ENCODE measurements around the gene ZFP36. TPM values are rescaled to one million over a fixed set of nuclear protein-coding genes. Genes with fewer than 3 reads are reported as not detected.

ZFP36 gene
- total and polyA plus RNA-seq, 4 donors: 41.2 to 655 (median 172) TPM

DNA sequence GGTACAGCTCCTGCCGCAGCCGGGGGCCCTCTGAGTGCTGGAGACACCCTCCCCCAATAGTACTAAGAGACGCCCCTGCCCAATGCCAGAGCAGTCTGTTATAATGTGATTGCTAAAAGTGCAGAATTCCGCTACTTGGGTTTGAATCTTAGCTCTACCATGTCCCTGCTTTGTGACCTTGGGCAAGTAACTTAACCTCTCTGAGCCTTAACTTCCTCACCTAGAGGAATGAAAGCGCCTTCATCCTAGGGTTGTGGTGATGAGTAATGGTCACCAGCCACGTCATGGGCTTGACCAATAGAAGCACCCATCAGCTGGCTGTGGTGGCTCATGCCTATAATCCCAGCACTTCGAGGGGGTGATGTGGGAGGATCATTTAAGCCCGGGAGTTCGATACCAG is 12.4 kb downstream of the ZFP36 start:
- ATAC-seq (ENCODE audit: insufficient read depth, low FRiP score) (no peak), DNase-seq (no peak)
- Histone ChIP-seq H3K9me3 (ENCODE audit: control insufficient read depth in 4 of 4, insufficient read depth in 3 of 4, low read length in 3 of 4) (no peaks in the 10 kb centered on the region), H3K4me1 (ENCODE audit: control insufficient read depth in 5 of 5, insufficient read depth in 5 of 5, low read length in 5 of 5) (peaks cover 0 to 24% (median 9%) of the 10 kb centered on the region in 5 donors), H3K27ac (ENCODE audit: low read depth in 1 of 2, low read length in 1 of 2) (no peak overlapping the region), H3K27me3 (ENCODE audit: control insufficient read depth in 3 of 3, insufficient read depth in 3 of 3, low read length in 2 of 3) (no peaks in the 10 kb centered on the region), H3K4me3 (no peak overlapping the region), H3K9ac (ENCODE audit: insufficient read depth in 1 of 2, low read length in 2 of 2) (no peak overlapping the region), H3K36me3 (ENCODE audit: control insufficient read depth in 4 of 4, insufficient read depth in 4 of 4, low read length in 4 of 4) (peaks cover 4 to 42% (median 32%) of the 10 kb centered on the region in 4 donors)
- TF ChIP-seq, protein P1, sequence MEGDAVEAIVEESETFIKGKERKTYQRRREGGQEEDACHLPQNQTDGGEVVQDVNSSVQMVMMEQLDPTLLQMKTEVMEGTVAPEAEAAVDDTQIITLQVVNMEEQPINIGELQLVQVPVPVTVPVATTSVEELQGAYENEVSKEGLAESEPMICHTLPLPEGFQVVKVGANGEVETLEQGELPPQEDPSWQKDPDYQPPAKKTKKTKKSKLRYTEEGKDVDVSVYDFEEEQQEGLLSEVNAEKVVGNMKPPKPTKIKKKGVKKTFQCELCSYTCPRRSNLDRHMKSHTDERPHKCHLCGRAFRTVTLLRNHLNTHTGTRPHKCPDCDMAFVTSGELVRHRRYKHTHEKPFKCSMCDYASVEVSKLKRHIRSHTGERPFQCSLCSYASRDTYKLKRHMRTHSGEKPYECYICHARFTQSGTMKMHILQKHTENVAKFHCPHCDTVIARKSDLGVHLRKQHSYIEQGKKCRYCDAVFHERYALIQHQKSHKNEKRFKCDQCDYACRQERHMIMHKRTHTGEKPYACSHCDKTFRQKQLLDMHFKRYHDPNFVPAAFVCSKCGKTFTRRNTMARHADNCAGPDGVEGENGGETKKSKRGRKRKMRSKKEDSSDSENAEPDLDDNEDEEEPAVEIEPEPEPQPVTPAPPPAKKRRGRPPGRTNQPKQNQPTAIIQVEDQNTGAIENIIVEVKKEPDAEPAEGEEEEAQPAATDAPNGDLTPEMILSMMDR (IDR thresholded peaks at IDR 0.05; ENCODE audit: control extremely low read depth, extremely low read depth): no peak
- 79 to 86% methylated on average over 9 of the region's 9 CpGs for WGBS, 2 donors

GRCh38 chr19:39420769-39421168 is 14.1 kb downstream of the ZFP36 start:
- H3K36me3 ChIP-seq (ENCODE audit: control insufficient read depth in 4 of 4, insufficient read depth in 4 of 4, low read length in 4 of 4): peaks cover 4 to 39% (median 35%) of the 10 kb centered on the region in 4 donors
- H3K4me3 ChIP-seq: no peak overlapping the region
- TF ChIP-seq, protein P1 (IDR thresholded peaks at IDR 0.05; ENCODE audit: control extremely low read depth, extremely low read depth): no peak
- no peak for DNase-seq
- H3K9me3 ChIP-seq (ENCODE audit: control insufficient read depth in 4 of 4, insufficient read depth in 3 of 4, low read length in 3 of 4): no peaks in the 10 kb centered on the region
- no peak overlapping the region for H3K27ac ChIP-seq (ENCODE audit: low read depth in 1 of 2, low read length in 1 of 2)
- WGBS, 2 donors: 92 to 95% methylated on average over 14 to 15 of the region's 15 CpGs
- H3K9ac ChIP-seq (ENCODE audit: insufficient read depth in 1 of 2, low read length in 2 of 2): no peak overlapping the region
- H3K4me1 ChIP-seq (ENCODE audit: control insufficient read depth in 5 of 5, insufficient read depth in 5 of 5, low read length in 5 of 5): peaks cover 0 to 7% (median 0%) of the 10 kb centered on the region in 5 donors
- ATAC-seq (ENCODE audit: insufficient read depth, low FRiP score): no peak
- H3K27me3 ChIP-seq (ENCODE audit: control insufficient read depth in 3 of 3, insufficient read depth in 3 of 3, low read length in 2 of 3): no peaks in the 10 kb centered on the region

GRCh38 chr19:39422020-39422419 is 15.4 kb downstream of the ZFP36 start:
- Histone ChIP-seq H3K27me3 (ENCODE audit: control insufficient read depth in 3 of 3, insufficient read depth in 3 of 3, low read length in 2 of 3) (no peaks in the 10 kb centered on the region), H3K36me3 (ENCODE audit: control insufficient read depth in 4 of 4, insufficient read depth in 4 of 4, low read length in 4 of 4) (peaks cover 4 to 35% (median 31%) of the 10 kb centered on the region in 4 donors), H3K9ac (ENCODE audit: insufficient read depth in 1 of 2, low read length in 2 of 2) (no peak overlapping the region), H3K4me3 (no peak overlapping the region), H3K9me3 (ENCODE audit: control insufficient read depth in 4 of 4, insufficient read depth in 3 of 4, low read length in 3 of 4) (no peaks in the 10 kb centered on the region), H3K27ac (ENCODE audit: low read depth in 1 of 2, low read length in 1 of 2) (no peak overlapping the region), H3K4me1 (ENCODE audit: control insufficient read depth in 5 of 5, insufficient read depth in 5 of 5, low read length in 5 of 5) (no peaks in the 10 kb centered on the region)
- DNase-seq (no peak), ATAC-seq (ENCODE audit: insufficient read depth, low FRiP score) (no peak)
- WGBS, 2 donors: 95 to 98% methylated on average over 5 of the region's 5 CpGs
- TF ChIP-seq, protein P1 (IDR thresholded peaks at IDR 0.05; ENCODE audit: control extremely low read depth, extremely low read depth): no peak
